Middle frontal gyrus (tissue), 1 donor: ENCODE data around the gene MLPH.

Experiments
- DNase-seq: peaks from one replicate; pipeline ENCODE4 v3.0.0-alpha.2; 2015; ENCODE audit warnings: low spot score; ENCODE audit errors: extremely low spot score

MLPH gene

GRCh38 chr2:237565974-237566373 is 78.9 kb downstream of the MLPH start:
- no peak for DNase-seq

GRCh38 chr2:237566401-237567235 is 79.6 kb downstream of the MLPH start, which contains the start of gene PRLH:
TSS of gene PRLH (plus strand) at chr2:237566574. CDS start at chr2:237566574, 0 bp downstream.
- DNase-seq = no peak

- DNase-seq = no peak
Observed at GRCh38 chr2:237567276-237568029, 80.4 kb downstream of the MLPH start.

GRCh38 chr2:237568121-237568660 is 81.1 kb downstream of the MLPH start:
- no peak for DNase-seq

GRCh38 chr2:237569041-237569440 is 82.0 kb downstream of the MLPH start:
- no peak for DNase-seq

GRCh38 chr2:237569896-237570295 is 82.8 kb downstream of the MLPH start:
- no peak for DNase-seq

GRCh38 chr2:237570776-237571335 is 83.8 kb downstream of the MLPH start:
- DNase-seq = no peak

- no peak for DNase-seq
Observed at GRCh38 chr2:237571551-237571950, 84.5 kb downstream of the MLPH start.

- DNase-seq = peak; percentile 85
Observed at GRCh38 chr2:237572021-237572741, 85.1 kb downstream of the MLPH start.

GRCh38 chr2:237572742-237573101 is 85.7 kb downstream of the MLPH start:
- no peak for DNase-seq

- DNase-seq = no peak
Observed at GRCh38 chr2:237573721-237574415, 86.8 kb downstream of the MLPH start.

GRCh38 chr2:237574467-237574866 is 87.4 kb downstream of the MLPH start:
- DNase-seq = no peak

- DNase-seq = no peak
Observed at GRCh38 chr2:237574894-237575868, 88.1 kb downstream of the MLPH start.

- no peak for DNase-seq
Observed at GRCh38 chr2:237575869-237576862, 89.1 kb downstream of the MLPH start.

- DNase-seq = no peak
Observed at GRCh38 chr2:237576974-237577373, 89.9 kb downstream of the MLPH start.

- DNase-seq = no peak
Observed at GRCh38 chr2:237577458-237577857, 90.4 kb downstream of the MLPH start.

GRCh38 chr2:237577956-237578870 is 91.2 kb downstream of the MLPH start:
- no peak for DNase-seq
